MCF 10A (cell line): Measurements from ENCODE around the gene CALN1. TPM values are rescaled to one million over a fixed set of nuclear protein-coding genes. Genes with fewer than 3 reads are reported as not detected.

Source experiments
- BruUV-seq: library from RNA; stranded (reverse); fragments of 400-500 nt; replicated peaks from 2 replicates; lab custom pipeline; 2021; lab: Mats Ljungman, UMichigan
- CTCF ChIA-PET: fragments of 300-600 bp; sonication (Branson Sonifier 250); formaldehyde crosslinking; extraction: SDS; loops from one replicate; lab custom pipeline; 2021; ENCODE audit warnings: antibody characterized with exemption, inconsistent platforms; lab: Yijun Ruan, JAX
- POLR2A ChIA-PET: fragments of 300-600, 350-650 bp; sonication (Branson Sonifier 250); formaldehyde crosslinking; extraction: SDS; loops from one replicate; lab custom pipeline; 2020; ENCODE audit warnings: antibody characterized with exemption, inconsistent platforms; lab: Yijun Ruan, JAX
- DNase-seq: peaks from one replicate; pipeline ENCODE4 v3.0.0-alpha.2; 2018; ENCODE audit not compliant: unreplicated experiment
- H3K27ac Mint-ChIP-seq: one replicate; pipeline ENCODE4 v1.8.0; 2022; ENCODE audit warnings: mild to moderate bottlenecking, low read depth, mixed read lengths; ENCODE audit not compliant: unreplicated experiment
- H3K27me3 Mint-ChIP-seq: one replicate; pipeline ENCODE4 v1.8.0; 2022; ENCODE audit warnings: mixed read lengths; ENCODE audit not compliant: insufficient read depth, unreplicated experiment
- H3K36me3 Mint-ChIP-seq: one replicate; pipeline ENCODE4 v1.8.0; 2022; ENCODE audit warnings: mild to moderate bottlenecking, moderate library complexity, mixed read lengths; ENCODE audit not compliant: insufficient read depth, unreplicated experiment
- H3K4me1 Mint-ChIP-seq: one replicate; pipeline ENCODE4 v1.8.0; 2022; ENCODE audit warnings: mixed read lengths; ENCODE audit not compliant: insufficient read depth, unreplicated experiment
- H3K4me3 Mint-ChIP-seq: one replicate; pipeline ENCODE4 v1.8.0; 2022; ENCODE audit warnings: mild to moderate bottlenecking, moderate library complexity, mixed read lengths; ENCODE audit not compliant: unreplicated experiment
- H3K9me3 Mint-ChIP-seq: one replicate; pipeline ENCODE4 v1.8.0; 2022; ENCODE audit warnings: mixed read lengths; ENCODE audit not compliant: unreplicated experiment
- CTCF ChIP-seq: fragments of 200-600 bp; IDR thresholded peaks from one replicate; pipeline ENCODE4 v1.8.0; 2022; ENCODE audit warnings: antibody characterized with exemption, mild to moderate bottlenecking; ENCODE audit not compliant: unreplicated experiment
- intact Hi-C: fragments of 100-400 bp; cut with micrococcal nuclease; formaldehyde crosslinking; loops from 2 replicates; pipeline ENCODE4 v1.14.1; 2022
- total RNA-seq: library from RNA; stranded (reverse); gene quantifications from 2 replicates; pipeline ENCODE4 v1.2.3, GENCODE V29; 2022

Gene CALN1
- total RNA-seq, 1 experiment from 2014 or later, result not detected

GRCh38 chr7:71843676-71844075 lies 568.5 kb downstream of the CALN1 start:
- DNase-seq, result no peak
- H3K4me1 Mint-ChIP-seq, result no peaks in the 10 kb centered on the region
- CTCF ChIA-PET, result interaction anchor here (1.2 to 1.6 kb wide), 2 partner anchors 10 to 107 kb away, joined by 3 read pairs; no protein-coding TSS in a partner anchor
- BruUV-seq, result no TSS peak
- H3K9me3 Mint-ChIP-seq, result peaks cover 8% of the 10 kb centered on the region
- no peak overlapping the region for H3K27ac Mint-ChIP-seq
- no peak for TF ChIP-seq CTCF
- H3K4me3 Mint-ChIP-seq, result no peak overlapping the region
- no peaks in the 10 kb centered on the region for H3K27me3 Mint-ChIP-seq
- intact Hi-C loops, result no loop called here
- no peaks in the 10 kb centered on the region for H3K36me3 Mint-ChIP-seq
- POLR2A ChIA-PET, result no interaction called here

GRCh38 chr7:71842786-71843185 lies 569.4 kb downstream of the CALN1 start:
- no peak for TF ChIP-seq CTCF
- Mint-ChIP-seq H3K4me1 (no peaks in the 10 kb centered on the region), H3K36me3 (no peaks in the 10 kb centered on the region), H3K4me3 (no peak overlapping the region), H3K9me3 (peaks cover 6% of the 10 kb centered on the region), H3K27me3 (no peaks in the 10 kb centered on the region), H3K27ac (no peak overlapping the region)
- no peak for DNase-seq
- intact Hi-C loops, result no loop called here
- BruUV-seq, result no TSS peak
- ChIA-PET POLR2A (no interaction called here), CTCF (interaction anchor here (0.6 to 1.6 kb wide), 2 partner anchors 9 to 311 kb away, joined by 3 read pairs; no protein-coding TSS in a partner anchor)

GRCh38 chr7:71842381-71842780 lies 569.8 kb downstream of the CALN1 start:
- no peak overlapping the region for H3K4me3 Mint-ChIP-seq
- no peaks in the 10 kb centered on the region for H3K36me3 Mint-ChIP-seq
- intact Hi-C loops, result no loop called here
- TF ChIP-seq CTCF, result no peak
- H3K27ac Mint-ChIP-seq, result no peak overlapping the region
- H3K27me3 Mint-ChIP-seq, result no peaks in the 10 kb centered on the region
- ChIA-PET POLR2A (no interaction called here), CTCF (interaction anchor here (0.6 to 1.6 kb wide), 2 partner anchors 9 to 311 kb away, joined by 3 read pairs; no protein-coding TSS in a partner anchor)
- BruUV-seq, result no TSS peak
- H3K9me3 Mint-ChIP-seq, result peaks cover 2% of the 10 kb centered on the region
- no peaks in the 10 kb centered on the region for H3K4me1 Mint-ChIP-seq
- DNase-seq, result no peak

- POLR2A ChIA-PET, result no interaction called here
- no peak for DNase-seq
- Mint-ChIP-seq H3K27me3 (no peaks in the 10 kb centered on the region), H3K27ac (no peak overlapping the region), H3K36me3 (peaks cover 6% of the 10 kb centered on the region), H3K4me3 (no peak overlapping the region), H3K9me3 (peaks cover 7% of the 10 kb centered on the region), H3K4me1 (no peaks in the 10 kb centered on the region)
- CTCF ChIA-PET, result interaction anchor here (0.6 kb wide), 1 partner anchor 14 kb away, joined by 5 read pairs; no protein-coding TSS in a partner anchor
- TF ChIP-seq CTCF, result no peak
- BruUV-seq, result no TSS peak
- intact Hi-C loops, result no loop called here
Measured at GRCh38 chr7:71835056-71835455, 577.1 kb downstream of the CALN1 start.
